SIG-M5 treated with dmso at 0.1 percent for 504 hours (cell line): Measurements from ENCODE around the gene KCNIP1.

Experiments used
- DNase-seq: peaks from one replicate; lab custom pipeline; 2025; ENCODE audit not compliant: unreplicated experiment; lab: John Stamatoyannopoulos, UW

The KCNIP1 gene

GRCh38 chr5:170562166-170562874 lies 58.5 kb downstream of the KCNIP1 start:
- DNase-seq, result no peak

GRCh38 chr5:170562875-170563228 lies 59.0 kb downstream of the KCNIP1 start:
- no peak for DNase-seq

- DNase-seq, result no peak
Measured at GRCh38 chr5:170563824-170564567, 60.2 kb downstream of the KCNIP1 start.

GRCh38 chr5:170565072-170565471 lies 61.3 kb downstream of the KCNIP1 start:
- no peak for DNase-seq

- DNase-seq, result no peak
Measured at GRCh38 chr5:170569101-170569500, 65.3 kb downstream of the KCNIP1 start.

DNA sequence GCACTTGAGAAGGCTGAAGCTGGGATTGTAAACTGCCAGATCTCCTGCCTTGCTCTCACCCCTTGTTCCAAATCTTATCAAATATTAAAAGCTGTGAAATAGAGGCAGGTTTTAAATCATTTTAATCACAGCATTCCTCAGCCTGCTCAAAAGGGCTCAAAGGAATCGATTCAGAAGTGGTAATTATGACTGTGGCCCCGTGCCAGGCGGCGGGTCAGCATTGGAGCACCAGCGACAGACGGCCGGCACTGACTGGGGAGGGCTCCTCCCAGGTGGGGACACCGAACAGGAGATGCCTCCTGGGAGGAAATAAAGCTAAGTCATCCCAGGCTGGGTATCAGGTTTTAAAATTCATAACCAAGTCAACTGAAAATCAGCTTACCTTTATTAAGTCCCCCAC lies 66.7 kb downstream of the KCNIP1 start:
- DNase-seq, result no peak

DNA sequence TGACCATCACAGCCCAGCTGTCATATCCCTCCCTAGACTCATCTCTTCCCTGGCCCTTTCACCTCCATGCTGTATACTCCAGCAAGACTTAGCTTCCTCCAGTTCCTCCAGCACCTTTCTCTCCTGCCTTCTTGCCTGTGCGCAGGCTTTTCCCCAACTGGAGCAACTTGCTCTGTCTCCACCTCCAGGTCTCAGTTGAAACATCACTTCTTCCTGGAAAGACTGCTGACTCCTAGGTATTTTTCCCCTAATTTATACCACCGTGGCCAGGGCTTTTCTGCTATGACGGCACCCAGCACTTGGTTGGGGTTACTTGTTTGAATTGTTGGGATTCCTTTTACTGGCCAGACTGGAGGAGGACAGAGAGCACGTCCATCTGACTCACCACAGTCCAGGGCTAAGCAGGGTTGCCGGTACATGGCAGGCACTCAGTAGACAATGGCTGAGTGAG lies 67.5 kb downstream of the KCNIP1 start:
- no peak for DNase-seq

- DNase-seq, result no peak
Measured at GRCh38 chr5:170571875-170572852, 68.3 kb downstream of the KCNIP1 start.

DNA sequence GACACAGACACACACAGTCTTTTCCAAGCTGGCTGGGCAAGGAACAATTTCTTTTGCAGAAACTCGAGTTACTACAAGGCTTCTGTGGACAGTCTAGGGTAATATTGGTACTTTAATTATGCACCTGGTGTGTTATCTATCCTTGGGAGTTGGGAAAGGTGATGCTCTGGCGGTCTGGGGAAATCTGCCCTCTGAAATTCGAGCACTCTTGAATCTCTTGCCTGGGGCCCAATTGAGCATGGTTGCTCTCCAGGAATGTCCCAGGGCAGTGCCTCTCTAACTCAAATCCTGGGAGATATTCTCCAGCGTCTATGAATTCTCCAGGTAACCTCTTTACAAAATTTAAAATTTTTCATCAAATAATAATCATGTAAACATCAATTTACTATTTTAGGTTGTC lies 69.3 kb downstream of the KCNIP1 start:
- no peak for DNase-seq

DNA sequence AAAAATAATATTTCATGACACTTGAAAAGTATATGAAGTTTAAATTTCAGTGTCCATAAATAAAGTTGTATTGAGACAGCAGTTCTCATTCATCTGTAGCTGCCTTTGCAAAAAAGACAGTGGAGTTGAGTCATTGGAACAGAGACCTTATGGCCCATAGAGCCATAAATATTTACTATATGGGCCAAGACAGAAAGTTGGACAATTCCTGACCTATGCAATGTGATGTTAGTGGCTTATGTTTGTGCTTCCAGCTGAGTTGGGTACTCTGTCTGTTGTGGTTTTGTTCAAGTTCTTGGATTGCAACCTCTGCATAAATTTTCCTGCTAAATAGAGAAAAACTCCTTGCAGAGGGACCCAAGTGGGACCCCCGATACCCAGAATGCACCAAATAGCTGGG lies 69.8 kb downstream of the KCNIP1 start:
- no peak for DNase-seq

- DNase-seq, result no peak
Measured at GRCh38 chr5:170576602-170577535, 73.0 kb downstream of the KCNIP1 start.

DNA sequence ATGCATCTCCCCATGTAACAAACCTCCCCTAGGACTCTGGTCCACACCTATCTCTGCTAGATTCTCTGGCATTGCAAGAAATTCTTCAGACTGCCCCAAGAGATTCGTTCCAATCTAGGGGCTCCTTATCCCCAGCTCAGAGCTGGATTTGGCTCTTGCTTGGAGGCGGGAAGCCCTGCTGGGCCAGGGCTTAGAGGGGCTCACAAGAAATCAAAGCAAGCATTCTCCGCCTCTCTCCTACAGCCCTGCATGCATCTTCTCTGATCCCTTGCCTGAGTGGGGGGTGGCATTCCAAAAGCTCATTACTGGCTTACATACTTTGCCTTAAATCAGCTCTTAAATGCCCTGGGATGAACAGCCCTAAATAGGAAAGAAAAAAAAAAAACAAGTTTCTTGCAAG lies 75.8 kb downstream of the KCNIP1 start:
- DNase-seq, result no peak

DNA sequence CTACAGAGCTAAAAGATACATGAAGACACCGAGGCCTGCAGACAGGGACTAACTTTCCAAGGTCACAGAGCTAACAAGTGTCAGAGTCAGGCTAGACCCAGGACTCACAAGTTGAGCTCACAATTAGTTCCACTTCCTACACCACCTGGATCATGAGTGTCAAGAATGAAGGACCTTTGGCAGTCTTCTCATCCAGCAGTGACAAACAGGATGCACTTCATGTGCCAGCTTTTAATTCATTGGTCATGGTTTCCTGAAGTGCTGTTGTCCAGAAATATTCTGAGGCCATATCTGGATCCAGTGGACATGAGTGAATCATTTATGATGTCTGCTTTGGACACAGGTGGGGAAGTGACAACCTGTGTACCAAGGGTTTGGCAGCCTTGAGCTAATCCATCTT lies 77.4 kb downstream of the KCNIP1 start:
- no peak for DNase-seq

DNA sequence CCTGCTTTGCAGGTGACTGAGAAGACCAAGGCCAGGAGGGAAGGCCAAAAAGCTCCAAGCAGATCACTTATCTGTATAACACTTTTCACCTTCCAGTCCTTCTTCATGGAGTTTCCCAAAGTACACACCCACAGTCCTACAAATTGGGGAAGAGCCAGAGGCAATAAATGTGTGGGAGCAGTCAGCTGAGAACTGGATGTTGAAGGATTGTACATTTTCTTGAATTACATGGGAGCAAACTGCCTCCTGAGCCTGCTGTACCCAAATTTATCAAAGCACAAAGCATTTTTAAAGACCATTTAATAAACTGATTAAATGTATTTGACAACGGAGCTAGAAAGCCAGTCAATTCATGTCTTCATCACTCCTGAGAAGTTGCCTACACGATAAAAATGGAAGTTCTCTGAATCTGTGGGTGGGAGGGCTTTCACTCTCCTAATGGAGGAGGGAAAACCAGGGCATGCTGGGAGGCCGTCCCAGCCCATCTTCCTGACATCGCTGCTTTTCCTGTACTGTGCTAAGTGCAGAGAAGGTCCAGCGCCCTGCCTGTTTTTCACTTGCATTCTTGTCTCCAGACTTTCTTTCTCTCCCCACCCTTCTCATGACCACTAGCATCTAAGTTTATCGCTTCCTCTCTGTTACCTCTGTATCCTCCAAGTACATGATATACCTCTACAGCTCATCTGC lies 79.0 kb downstream of the KCNIP1 start:
- no peak for DNase-seq

DNA sequence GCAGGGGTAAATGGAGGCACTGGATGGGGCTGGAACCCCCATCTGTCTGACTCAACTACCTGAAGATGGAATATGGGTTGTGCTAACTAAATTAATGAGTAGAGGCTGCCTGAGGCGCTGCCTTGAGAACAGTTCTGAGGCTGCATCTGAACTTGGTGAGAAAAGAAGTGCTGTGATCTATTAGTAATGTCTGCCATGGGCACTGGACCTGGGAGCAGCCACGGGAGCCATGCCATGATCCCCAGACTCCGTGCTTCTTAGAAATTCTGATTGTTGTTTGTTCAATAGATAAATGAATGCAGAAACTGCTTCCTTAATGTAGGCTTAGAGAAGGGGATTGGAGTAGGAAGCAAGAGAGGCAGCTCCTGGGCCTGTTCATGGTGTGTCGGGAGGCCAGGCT lies 80.2 kb downstream of the KCNIP1 start:
- no peak for DNase-seq

DNA sequence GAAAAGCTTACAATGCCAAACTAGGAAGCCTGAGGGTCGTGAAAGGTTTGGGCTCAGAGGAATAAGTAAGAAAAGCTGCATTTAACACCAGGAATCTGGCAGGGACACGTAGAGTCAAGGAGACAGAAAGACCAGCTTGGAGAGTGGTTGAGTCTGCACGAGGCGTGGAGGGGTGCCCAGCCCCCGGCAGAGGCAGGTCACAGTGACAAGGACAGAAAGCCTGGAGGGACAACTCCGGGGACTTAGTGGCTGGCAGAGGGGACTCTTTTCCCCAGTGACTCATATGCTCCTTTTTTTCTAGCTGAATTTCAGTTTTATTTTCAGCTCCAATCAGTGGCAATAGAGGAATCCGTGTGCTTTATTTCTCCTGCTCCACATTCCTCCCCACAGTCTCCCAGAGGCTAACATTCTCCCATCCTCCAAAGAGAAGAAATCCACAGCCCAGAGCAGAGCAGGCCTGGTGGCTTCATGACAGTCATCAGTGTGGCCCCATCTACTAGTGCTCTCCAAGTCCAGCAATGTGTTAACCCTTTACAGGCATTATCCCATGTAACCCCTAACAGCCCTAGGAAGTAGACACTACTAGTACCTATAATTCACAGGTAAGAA lies 80.7 kb downstream of the KCNIP1 start:
- no peak for DNase-seq

DNA sequence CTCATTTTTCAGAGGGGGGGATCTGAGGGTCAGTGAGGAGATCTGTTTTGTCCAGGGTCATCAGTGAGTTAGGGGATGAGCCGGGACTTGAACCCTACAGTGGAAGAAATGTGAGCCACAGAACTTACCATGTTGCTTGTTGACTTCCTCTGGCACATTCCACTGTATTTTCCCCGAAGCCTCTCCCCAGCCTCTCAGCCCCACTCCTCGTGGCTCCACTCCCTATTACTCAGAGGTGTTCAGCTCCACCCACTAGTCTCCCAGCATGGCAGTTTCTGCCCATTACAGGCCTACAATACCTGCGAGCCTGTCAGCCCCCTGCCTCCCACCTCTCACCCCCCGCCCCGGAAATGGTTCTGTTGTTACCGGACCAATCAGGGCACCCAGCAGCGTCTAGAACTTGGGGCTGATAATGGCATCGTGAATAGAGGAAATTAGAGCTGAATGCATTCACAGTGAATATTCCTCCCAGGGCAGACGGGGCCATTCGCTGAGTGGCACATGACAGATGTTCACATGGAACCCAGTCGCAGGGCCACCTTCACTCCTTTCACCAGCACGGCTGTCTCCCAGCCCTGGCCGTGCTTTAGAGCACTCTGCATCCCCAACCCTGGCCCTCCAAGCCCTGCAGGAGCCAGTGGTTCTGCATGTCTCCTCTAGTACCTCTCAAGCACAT lies 81.6 kb downstream of the KCNIP1 start:
- DNase-seq, result no peak

DNA sequence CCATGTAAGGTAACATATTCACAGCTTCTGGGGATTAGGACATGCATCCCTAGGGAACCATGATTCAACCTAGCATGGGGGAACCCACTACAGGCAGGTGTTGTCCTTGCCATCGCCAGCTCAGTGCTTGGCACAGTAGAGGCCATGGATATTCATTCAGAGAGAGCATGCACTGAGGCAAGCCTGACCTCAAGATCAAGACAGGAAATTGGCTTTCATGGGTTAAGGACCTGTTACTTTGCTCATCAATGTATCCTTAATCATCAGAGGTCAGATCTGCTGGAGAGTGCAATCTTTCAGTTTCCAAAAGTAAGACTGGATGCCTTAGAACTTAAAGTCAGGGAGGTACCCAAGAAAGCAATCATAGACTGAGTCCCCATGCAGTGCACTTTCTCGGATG lies 84.0 kb downstream of the KCNIP1 start:
- DNase-seq, result no peak

- DNase-seq, result no peak
Measured at GRCh38 chr5:170589643-170590042, 85.8 kb downstream of the KCNIP1 start.
